GM18520 (cell line): ENCODE results near the gene CRYGB.
"Not testable (repeated sequence)": the region's sequence is repeated elsewhere in the genome, so short reads cannot be mapped to it uniquely, and the experiment has no call there.

ENCODE experiments used
- ATAC-seq: cut with Tn5 transposase; IDR thresholded peaks from one replicate; pipeline ENCODE4 v1.9.1; 2021; ENCODE audit not compliant: unreplicated experiment

Gene CRYGB

GRCh38 chr2:208150956-208151355, 5.0 kb upstream of the CRYGB start:
- ATAC-seq: no peak

GRCh38 chr2:208150094-208150493, 4.1 kb upstream of the CRYGB start:
- ATAC-seq: no peak

- ATAC-seq: no peak
Measured at GRCh38 chr2:208148803-208149202, 2.8 kb upstream of the CRYGB start.

GRCh38 chr2:208147759-208148158, 1.8 kb upstream of the CRYGB start:
- ATAC-seq: no peak

DNA sequence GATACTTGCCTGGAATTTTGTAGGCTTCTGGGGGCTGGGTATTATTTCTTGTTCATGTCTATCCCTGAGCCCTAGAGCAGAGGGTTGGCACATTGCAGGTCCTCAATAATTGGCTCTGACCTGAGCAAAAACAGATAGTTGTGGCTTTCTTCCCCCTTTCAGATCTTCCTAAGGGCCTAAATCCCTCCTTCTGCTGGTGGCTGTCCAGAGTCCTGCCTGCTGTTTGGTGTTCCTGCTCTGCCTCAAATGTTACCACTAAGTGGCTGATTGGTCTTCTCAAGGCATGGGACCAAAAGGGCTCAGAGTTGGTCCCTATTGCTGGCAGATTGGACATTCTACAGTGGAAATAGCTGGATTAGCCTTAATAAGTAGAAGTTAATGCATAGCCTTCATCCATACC, 1.1 kb upstream of the CRYGB start:
- ATAC-seq: no peak

DNA sequence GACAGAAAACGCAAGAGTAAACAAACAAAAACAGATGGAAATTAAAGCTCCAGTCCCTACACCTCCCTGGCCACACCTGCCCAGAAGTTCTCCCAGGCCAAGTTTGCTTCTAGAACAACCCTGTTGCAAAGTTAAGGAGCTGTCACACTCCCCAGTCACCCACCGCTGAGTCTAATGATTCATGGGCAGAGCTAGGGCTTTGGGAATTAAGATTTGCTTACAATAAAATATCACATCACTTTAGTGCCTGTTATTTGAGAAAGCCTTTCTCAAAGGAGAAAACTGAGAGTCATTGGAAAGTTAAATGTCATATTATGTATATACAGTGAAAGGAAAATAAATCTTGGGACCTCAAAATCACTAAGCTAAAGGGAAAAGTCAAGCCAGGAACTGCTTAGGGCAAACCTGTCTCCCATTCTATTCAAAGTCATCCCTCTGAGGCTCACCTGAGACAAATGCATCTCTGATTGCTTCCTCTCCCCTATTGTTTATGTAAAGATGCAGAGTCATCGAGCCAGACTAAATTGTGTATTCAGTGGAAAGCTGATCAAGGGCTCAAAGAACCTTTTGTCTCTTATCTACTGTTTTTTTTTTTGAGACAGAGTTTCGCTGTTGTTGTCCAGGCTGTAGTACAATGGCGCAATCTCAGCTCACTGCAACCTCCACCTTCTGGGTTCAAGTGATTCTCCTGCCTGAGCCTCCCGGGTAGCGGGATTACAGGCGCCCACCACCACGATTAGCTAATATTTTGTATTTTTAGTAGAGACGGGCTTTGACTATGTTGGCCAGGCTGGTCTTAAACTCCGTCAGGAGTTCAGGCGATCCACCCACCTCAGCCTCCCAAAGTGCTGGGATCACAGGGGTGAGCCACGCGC, 2.8 kb downstream of the CRYGB start:
- ATAC-seq: no peak

DNA sequence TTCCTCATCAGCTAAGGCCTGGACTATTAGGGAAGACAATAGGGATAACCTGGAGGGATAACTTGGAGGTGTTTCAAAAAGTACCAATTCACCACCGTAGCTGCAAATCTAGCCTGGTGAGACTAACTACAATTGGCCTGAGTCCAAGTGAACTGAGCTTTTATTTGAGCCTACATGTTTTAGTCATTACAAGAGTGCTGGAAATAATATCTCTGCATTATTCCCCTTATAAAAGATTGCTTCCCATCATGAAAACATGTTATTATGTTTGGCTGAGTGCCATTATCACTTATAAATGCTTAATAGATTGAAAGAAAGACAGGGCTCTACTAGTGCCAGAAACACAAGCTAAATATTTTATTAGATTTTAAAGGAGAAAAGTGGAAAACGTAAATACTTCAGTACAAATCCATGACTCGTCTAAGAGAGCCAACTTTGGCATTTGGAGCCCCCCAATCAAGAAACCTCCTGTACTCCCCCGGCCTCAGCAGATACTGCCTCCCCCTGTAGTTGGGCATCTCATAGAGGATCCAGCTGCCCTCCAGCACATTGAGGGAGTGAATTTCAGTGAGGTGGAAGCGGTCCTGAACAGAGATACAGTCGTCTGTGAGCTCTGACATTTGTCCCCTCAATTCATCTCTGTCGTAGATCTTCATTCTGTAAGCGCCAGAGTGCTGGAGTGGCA, 3.6 kb downstream of the CRYGB start:
- ATAC-seq: no peak

GRCh38 chr2:208139447-208139846, 6.5 kb downstream of the CRYGB start:
- ATAC-seq: no peak

DNA sequence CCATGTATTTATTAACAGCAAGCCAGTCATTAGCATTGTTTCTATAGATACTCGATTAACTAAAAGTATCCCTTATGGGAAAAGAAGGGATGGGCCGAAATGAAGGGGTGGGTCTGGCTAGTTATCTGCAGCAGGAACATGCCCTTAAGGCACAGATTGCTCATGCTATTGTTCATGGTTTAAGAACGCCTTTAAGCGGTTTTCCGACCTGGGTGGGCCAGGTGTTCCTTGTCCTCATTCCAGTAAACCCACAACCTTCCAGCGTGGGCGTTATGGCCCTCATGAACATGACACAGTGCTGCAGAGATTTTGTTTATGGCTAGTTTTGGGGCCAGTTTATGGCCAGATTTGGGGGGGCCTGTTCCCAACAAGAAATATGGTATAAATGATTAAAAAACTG, 7.6 kb downstream of the CRYGB start:
- not testable (repeated sequence) for ATAC-seq

- no peak for ATAC-seq
Measured at GRCh38 chr2:208136716-208137094, 9.3 kb downstream of the CRYGB start.

- ATAC-seq: no peak
Measured at GRCh38 chr2:208135794-208136715, 9.9 kb downstream of the CRYGB start.

GRCh38 chr2:208134928-208135586, 10.9 kb downstream of the CRYGB start:
- no peak for ATAC-seq

DNA sequence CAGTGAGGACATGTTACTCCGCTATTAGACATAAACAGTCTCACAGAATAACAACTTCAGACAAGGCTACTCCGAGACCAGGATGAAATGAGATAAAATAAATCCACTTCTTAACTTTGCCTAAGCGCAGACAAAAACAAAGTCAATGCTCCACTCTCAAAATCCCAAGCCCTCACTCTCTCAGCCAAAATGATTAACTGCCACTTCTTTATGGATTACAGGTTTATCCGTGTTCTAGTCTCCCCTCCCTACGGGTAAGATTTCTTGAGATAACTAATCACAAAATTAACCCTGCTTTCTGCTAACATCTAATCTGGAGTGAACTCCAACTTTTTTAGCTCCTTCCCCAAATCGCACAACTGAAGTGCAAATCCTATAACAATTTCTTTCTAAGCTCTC, 15.2 kb downstream of the CRYGB start:
- no peak for ATAC-seq

- ATAC-seq: no peak
Measured at GRCh38 chr2:208129744-208130711, 15.9 kb downstream of the CRYGB start, which contains the start of gene CRYGC. TSS of gene CRYGC (minus strand) at chr2:208129828. CDS start at chr2:208129792, 36 bp downstream.

DNA sequence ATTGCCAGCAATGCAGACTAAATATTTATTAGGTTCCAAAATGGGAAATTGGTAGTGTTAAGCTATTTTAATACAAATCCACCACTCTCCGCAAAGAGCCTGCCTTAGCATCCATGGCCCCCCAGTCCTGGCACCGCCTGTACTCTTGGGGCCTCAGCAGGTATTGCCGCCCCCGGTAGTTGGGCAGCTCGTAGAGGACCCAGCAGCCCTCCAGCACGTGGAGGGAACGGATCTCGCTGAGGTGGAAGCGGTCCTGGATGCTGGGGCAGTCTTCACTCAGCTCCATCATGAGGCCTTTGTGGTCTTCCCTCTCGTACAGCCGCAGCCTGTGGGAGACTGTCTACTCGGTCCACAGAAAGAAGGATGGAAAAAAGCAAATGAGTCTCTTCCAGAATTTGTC, 17.8 kb downstream of the CRYGB start:
- ATAC-seq: no peak

DNA sequence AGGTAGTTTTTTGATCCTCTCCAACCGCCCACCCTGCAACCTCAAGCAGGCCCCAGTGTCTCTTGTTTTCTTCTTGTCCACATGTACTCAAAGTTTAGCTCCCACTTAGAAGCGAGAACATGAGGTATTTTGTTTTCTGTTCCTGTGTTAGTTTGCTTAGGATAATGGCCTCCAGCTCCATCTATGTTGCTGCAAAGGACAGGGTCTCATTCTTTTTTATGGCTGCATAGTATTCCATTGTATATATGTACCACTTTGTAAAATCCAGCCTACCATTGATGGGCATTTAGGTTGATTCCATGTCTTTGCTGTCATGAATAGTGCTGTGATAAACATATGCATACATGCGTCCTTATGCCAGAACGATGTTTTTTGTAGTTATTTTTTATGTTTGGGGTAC, 18.9 kb downstream of the CRYGB start:
- ATAC-seq: no peak

GRCh38 chr2:208125251-208125650, 20.7 kb downstream of the CRYGB start:
- no peak for ATAC-seq

- ATAC-seq: not testable (repeated sequence)
Measured at GRCh38 chr2:208124013-208124715, 21.8 kb downstream of the CRYGB start, which contains the start of gene CRYGD. TSS of gene CRYGD (minus strand) at chr2:208124524. CDS start at chr2:208124473, 51 bp downstream.

GRCh38 chr2:208122248-208122647, 23.7 kb downstream of the CRYGB start:
- ATAC-seq: no peak
